Measurements from ENCODE around the gene PPL.

DNA sequence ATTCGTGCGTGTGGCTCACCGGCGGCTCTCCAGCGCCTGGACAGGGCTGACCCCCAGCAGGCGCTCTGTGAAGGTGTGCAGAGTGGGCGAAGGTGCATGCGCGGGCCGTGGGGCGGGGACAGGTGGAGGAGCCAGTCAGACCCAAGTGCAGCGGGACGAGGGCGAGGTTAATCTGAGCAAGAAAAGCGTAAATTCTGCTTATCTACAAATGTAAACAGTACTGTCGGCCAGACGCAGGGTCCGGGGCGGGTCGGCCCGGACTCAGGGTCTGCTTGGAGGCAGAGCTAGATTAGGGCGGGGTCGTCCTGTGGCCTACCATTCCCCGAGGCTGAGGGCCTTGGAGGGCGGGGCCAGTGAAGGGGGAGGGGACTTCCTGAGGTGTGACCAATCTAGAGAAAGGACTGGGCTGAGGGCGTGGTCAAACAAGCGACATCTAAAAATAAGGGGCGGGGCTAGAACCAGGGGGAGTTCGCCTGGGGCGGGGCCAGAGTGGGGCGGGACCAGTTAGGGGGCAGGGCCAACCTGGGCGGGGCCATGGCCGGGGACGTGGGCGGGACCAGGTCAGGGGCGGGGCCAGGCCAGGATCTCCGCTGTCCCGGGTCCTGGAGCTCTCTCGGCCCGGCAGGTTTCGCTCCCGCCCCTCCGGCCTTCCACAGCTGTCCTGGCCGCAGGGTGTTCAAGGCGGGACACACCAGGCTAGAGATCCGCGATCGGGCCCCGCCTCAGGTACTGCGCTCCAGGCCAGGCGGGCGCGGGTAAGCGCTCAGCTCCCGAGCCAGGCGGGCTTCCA is 21.0 kb upstream of the PPL start, which contains the start of gene SEC14L5:
- TF ChIP-seq CTCF (IDR thresholded peaks at IDR 0.05) = peak in 1 of 6 experiments; percentile 17
- peak; percentile 32 to 62 for TF ChIP-seq POLR2A (IDR thresholded peaks at IDR 0.05)

All from Peyer's patch (tissue), 4 donors.